ENCODE measurements around the gene SOCS1. TPM values are rescaled to one million over a fixed set of nuclear protein-coding genes. Genes with fewer than 3 reads are reported as not detected.

Gene SOCS1
- total and polyA plus RNA-seq, 9 of the 15 experiments (the other 6 are each of a cell fraction or from before 2014, with no cell fraction given) = 0.04 to 7.5 (median 2.3) TPM

GRCh38 chr16:11236461-11237254, 19.3 kb downstream of the SOCS1 start (continued):
- no peak for TF ChIP-seq SNAPC5 (CRISPR knock-in tag; IDR thresholded peaks at IDR 0.05)
- no peak for TF ChIP-seq NFE2 (IDR thresholded peaks at IDR 0.05; ENCODE audit: low read depth)
- TF ChIP-seq CEBPB (tag; IDR thresholded peaks at IDR 0.05) = peak; percentile 83
- no peak for TF ChIP-seq U2AF1 (optimal IDR thresholded peaks at IDR 0.05; ENCODE audit: low read depth, low read length)
- peak; percentile 49 for TF ChIP-seq CHD4 (IDR thresholded peaks at IDR 0.05; ENCODE audit: insufficient read depth, insufficient replicate concordance, low read depth, low read length, poor library complexity, severe bottlenecking)
- no peak for TF ChIP-seq E2F3 (CRISPR knock-in tag; IDR thresholded peaks at IDR 0.05)
- no peak for TF ChIP-seq HOMEZ (CRISPR knock-in tag; IDR thresholded peaks at IDR 0.05)
- TF ChIP-seq ZNF143 (CRISPR knock-in tag; IDR thresholded peaks at IDR 0.05) = no peak
- no peak for TF ChIP-seq ATF2 (CRISPR knock-in tag; IDR thresholded peaks at IDR 0.05)
- TF ChIP-seq ZNF561 (CRISPR knock-in tag; conservative IDR thresholded peaks at IDR 0.05) = no peak
- TF ChIP-seq SMARCA5 (IDR thresholded peaks at IDR 0.05) = peak; percentile 25; the same call in 1 of the 2 replicates
- TF ChIP-seq FOXO4 (CRISPR knock-in tag; IDR thresholded peaks at IDR 0.05) = no peak
- TF ChIP-seq HES1 (IDR thresholded peaks at IDR 0.05; ENCODE audit: low read depth) = no peak
- no peak for TF ChIP-seq ZNF551 (CRISPR knock-in tag; IDR thresholded peaks at IDR 0.05)
- no peak for TF ChIP-seq RBM22 (IDR thresholded peaks at IDR 0.05; ENCODE audit: low read depth, low read length, poor library complexity, severe bottlenecking)
- TF ChIP-seq RBM25 (IDR thresholded peaks at IDR 0.05; ENCODE audit: low read depth, low read length, severe bottlenecking) = peak; percentile 50

Data from K562 (cell line).